OCI-LY3 (cell line): Measurements from ENCODE around the gene LRRC26.

ENCODE experiments used
- H2AFZ ChIP-seq: fragments of 200-600, 300-600 bp; shearing (Covaris generic); 2 replicates; pipeline ENCODE4 v1.6.0; 2014; ENCODE audit warnings: antibody characterized with exemption, low read depth, low read length
- H3K27ac ChIP-seq: fragments of 200-600, 300-600 bp; sonication (generic); 2 replicates; pipeline ENCODE4 v1.5.1; 2014; ENCODE audit warnings: mild to moderate bottlenecking, low read length, moderate library complexity, mixed read lengths
- H3K27me3 ChIP-seq: fragments of 200-600, 300-600 bp; sonication (generic); 2 replicates; pipeline ENCODE4 v1.6.1; 2014; ENCODE audit warnings: low read depth, low read length, mixed read lengths
- H3K36me3 ChIP-seq: fragments of 200-600, 300-600 bp; sonication (generic); replicated peaks from 2 replicates; pipeline ENCODE3; 2014; ENCODE audit warnings: low read depth, low read length, mixed read lengths
- H3K4me1 ChIP-seq: fragments of 300-600, 200-600 bp; sonication (generic); 2 replicates; pipeline ENCODE4 v1.6.1; 2014; ENCODE audit warnings: low read length, mixed read lengths
- H3K4me2 ChIP-seq: fragments of 200-600, 300-600 bp; sonication (generic); 2 replicates; pipeline ENCODE4 v1.6.1; 2014; ENCODE audit warnings: low read length, mixed read lengths
- H3K4me3 ChIP-seq: fragments of 300-600, 200-600 bp; sonication (generic); 2 replicates; pipeline ENCODE4 v1.5.1; 2014; ENCODE audit warnings: antibody characterized with exemption, mild to moderate bottlenecking, low read length, moderate library complexity
- H3K79me2 ChIP-seq: fragments of 300-600, 200-600 bp; shearing (Covaris generic); 2 replicates; pipeline ENCODE4 v1.6.1; 2014; ENCODE audit warnings: mild to moderate bottlenecking, low read length, mixed read lengths
- H3K9ac ChIP-seq: fragments of 300-600, 200-600 bp; shearing (Covaris generic); 2 replicates; pipeline ENCODE4 v1.6.0; 2014; ENCODE audit warnings: mild to moderate bottlenecking, low read length, moderate library complexity
- H3K9me3 ChIP-seq: fragments of 200-600, 300-600 bp; shearing (Covaris generic); 2 replicates; pipeline ENCODE4 v1.6.1; 2014; ENCODE audit warnings: low read length, mixed read lengths; ENCODE audit not compliant: insufficient read depth
- H4K20me1 ChIP-seq: fragments of 200-600, 300-600 bp; sonication (generic); 2 replicates; pipeline ENCODE4 v1.6.1; 2016; ENCODE audit warnings: low read length, mixed read lengths; ENCODE audit not compliant: insufficient read depth
- EZH2phosphoT487 ChIP-seq: fragments of 200-600 bp; shearing (Covaris generic); IDR thresholded peaks from 2 replicates; pipeline ENCODE4 v1.6.1; 2018; ENCODE audit warnings: antibody characterized with exemption, mixed run types, low read depth
- TF ChIP-seq, protein P1 (sequence below): fragments of 200-600, 300-600 bp; sonication (generic); IDR thresholded peaks from 2 replicates; pipeline ENCODE4 v1.5.1; 2014; ENCODE audit warnings: antibody characterized with exemption, low read length, low read depth

The LRRC26 gene

DNA sequence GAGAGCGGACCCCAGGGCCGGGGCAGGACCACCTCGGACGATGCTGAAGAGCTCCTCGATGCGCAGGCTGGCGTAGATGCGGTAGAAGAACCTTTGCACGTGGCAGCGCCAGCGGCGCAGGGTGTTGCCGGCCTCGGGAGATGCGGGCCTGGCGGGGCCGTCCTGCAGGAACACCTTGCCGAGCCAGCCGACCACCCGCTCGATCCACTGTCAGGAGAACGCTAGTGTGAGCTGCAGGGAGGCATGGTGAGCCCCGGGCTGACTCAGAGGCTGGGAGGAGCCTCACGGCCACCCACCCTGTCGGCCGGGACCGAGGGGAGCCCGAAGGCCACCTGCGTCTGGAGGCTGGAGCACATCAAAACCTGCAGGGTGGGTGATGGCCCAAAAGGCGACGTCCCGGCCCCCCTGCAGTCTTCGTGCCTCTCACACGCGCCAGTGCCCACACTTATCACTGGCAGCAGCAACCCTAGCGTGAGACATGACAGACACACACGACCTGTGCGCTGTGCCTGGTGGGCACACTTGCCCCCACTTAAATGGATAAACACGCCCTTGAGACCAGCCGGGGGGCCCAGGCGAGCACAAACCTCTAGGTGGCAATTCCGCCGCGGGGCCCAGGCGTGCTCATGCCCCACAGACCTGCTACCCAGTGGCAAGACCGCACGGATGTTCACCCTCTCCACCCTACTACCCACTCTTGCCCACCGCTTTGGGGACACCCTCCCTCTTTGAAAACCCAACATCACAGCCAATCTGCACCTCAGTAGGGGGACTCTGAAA lies 15.2 kb upstream of the LRRC26 start:
- peaks cover 16% of the 10 kb centered on the region for H3K4me1 ChIP-seq
- H3K4me3 ChIP-seq, result no peak overlapping the region
- no peaks in the 10 kb centered on the region for H3K9me3 ChIP-seq
- H2AFZ ChIP-seq, result no peak overlapping the region
- H3K9ac ChIP-seq, result no peak overlapping the region
- H3K36me3 ChIP-seq, result peaks cover 28% of the 10 kb centered on the region
- no peaks in the 10 kb centered on the region for H3K27me3 ChIP-seq
- H3K4me2 ChIP-seq, result no peak overlapping the region
- no peaks in the 10 kb centered on the region for H4K20me1 ChIP-seq
- TF ChIP-seq EZH2phosphoT487, result no peak
- TF ChIP-seq, protein P1, sequence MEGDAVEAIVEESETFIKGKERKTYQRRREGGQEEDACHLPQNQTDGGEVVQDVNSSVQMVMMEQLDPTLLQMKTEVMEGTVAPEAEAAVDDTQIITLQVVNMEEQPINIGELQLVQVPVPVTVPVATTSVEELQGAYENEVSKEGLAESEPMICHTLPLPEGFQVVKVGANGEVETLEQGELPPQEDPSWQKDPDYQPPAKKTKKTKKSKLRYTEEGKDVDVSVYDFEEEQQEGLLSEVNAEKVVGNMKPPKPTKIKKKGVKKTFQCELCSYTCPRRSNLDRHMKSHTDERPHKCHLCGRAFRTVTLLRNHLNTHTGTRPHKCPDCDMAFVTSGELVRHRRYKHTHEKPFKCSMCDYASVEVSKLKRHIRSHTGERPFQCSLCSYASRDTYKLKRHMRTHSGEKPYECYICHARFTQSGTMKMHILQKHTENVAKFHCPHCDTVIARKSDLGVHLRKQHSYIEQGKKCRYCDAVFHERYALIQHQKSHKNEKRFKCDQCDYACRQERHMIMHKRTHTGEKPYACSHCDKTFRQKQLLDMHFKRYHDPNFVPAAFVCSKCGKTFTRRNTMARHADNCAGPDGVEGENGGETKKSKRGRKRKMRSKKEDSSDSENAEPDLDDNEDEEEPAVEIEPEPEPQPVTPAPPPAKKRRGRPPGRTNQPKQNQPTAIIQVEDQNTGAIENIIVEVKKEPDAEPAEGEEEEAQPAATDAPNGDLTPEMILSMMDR, result no peak
- H3K79me2 ChIP-seq, result peaks cover 39% of the 10 kb centered on the region
- no peak overlapping the region for H3K27ac ChIP-seq

DNA sequence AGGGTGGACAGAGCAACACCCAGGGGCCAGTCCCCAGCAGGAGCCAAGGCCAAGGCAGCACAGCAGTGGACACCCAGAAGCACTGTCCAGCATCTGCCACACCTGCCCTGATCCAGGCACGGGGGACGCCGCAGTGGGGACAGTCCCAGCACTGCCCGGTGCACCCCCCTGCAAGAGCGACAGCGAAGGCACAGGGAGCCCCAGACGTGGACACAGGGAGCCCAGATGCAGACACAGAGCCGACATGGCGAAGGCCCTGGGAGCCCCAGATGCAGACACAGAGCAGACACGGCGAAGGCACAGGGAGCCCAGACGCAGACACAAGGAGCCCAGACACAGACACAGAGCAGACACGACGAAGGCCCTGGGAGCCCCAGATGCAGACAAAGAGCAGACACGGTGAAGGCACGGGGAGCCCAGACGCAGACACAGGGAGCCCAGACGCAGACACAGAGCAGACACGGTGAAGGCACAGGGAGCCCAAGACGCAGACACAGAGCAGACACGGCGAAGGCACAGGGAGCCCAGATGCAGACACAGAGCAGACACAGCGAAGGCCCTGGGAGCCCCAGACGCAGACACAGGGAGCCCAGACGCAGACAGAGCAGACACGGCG lies 14.2 kb upstream of the LRRC26 start:
- peaks cover 29% of the 10 kb centered on the region for H3K36me3 ChIP-seq
- H3K9ac ChIP-seq, result no peak overlapping the region
- H3K9me3 ChIP-seq, result no peaks in the 10 kb centered on the region
- H3K4me2 ChIP-seq, result no peak overlapping the region
- peaks cover 29% of the 10 kb centered on the region for H3K79me2 ChIP-seq
- H3K27ac ChIP-seq, result no peak overlapping the region
- TF ChIP-seq, protein P1, result no peak
- no peak for TF ChIP-seq EZH2phosphoT487
- H3K4me1 ChIP-seq, result peaks cover 10% of the 10 kb centered on the region
- H3K27me3 ChIP-seq, result no peaks in the 10 kb centered on the region
- H4K20me1 ChIP-seq, result no peaks in the 10 kb centered on the region
- H3K4me3 ChIP-seq, result no peak overlapping the region
- no peak overlapping the region for H2AFZ ChIP-seq

DNA sequence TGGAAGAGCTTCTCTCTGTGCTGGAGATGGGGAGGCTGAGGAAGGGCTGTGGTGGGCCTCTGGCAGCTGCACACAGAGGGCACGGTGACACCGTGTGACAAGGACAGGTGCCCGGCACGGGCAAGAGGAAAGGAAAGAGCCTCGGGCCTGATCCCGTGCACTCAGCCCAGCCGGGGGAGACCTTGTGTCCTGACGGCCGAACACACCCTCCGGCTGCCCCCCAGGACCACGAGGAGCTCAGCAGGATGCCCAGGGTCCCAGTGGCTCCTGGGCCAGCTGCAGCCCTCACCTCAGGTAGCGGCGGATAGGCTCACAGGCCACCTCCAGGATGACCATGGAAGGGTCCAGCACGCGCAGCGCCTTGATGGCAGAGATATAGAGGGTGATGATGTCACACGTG lies 13.0 kb upstream of the LRRC26 start:
- Histone ChIP-seq H2AFZ (no peak overlapping the region), H4K20me1 (no peaks in the 10 kb centered on the region), H3K27ac (no peak overlapping the region), H3K36me3 (peaks cover 34% of the 10 kb centered on the region), H3K9me3 (no peaks in the 10 kb centered on the region), H3K9ac (no peak overlapping the region), H3K4me1 (peaks cover 10% of the 10 kb centered on the region), H3K4me3 (no peak overlapping the region), H3K79me2 (peaks cover 21% of the 10 kb centered on the region), H3K27me3 (no peaks in the 10 kb centered on the region), H3K4me2 (no peak overlapping the region)
- TF ChIP-seq, protein P1, result no peak
- no peak for TF ChIP-seq EZH2phosphoT487

DNA sequence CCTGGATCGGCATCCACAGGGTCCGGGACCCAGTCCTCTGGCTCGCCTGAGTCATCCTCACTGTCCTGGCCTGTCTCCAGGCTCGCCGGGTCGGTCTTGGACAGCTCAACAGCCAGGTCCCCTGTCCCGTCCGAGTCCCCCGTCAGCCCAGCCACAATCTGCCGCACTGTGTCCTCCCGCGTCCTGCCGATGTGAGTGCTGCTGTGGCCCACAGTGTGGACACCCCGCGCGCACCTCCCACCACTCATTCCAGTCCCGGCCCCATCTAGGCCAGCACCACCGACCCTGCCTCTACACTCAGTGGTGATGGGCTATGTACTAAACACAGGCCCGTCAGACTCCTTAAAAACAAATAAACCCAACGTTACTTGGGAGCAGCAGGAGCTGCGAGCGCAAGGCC lies 11.8 kb upstream of the LRRC26 start:
- Histone ChIP-seq H3K79me2 (peaks cover 10% of the 10 kb centered on the region), H3K27me3 (no peaks in the 10 kb centered on the region), H3K4me3 (no peak overlapping the region), H3K9ac (no peak overlapping the region), H3K27ac (no peak overlapping the region), H4K20me1 (no peaks in the 10 kb centered on the region; the same call in 1 of the 2 replicates), H2AFZ (no peak overlapping the region), H3K36me3 (peaks cover 38% of the 10 kb centered on the region), H3K4me1 (no peaks in the 10 kb centered on the region; the same call in 1 of the 2 replicates), H3K9me3 (no peaks in the 10 kb centered on the region), H3K4me2 (no peak overlapping the region)
- no peak for TF ChIP-seq EZH2phosphoT487
- TF ChIP-seq, protein P1, result no peak
